WI38 (cell line): ENCODE data around the gene ARF3.

Source experiments
- H3K4me3 ChIP-seq: 2 replicates; pipeline ENCODE4 v1.5.1; 2011; ENCODE audit warnings: low read depth, mild to moderate bottlenecking, control low read depth, low read length
- TF ChIP-seq, protein P1 (sequence below): IDR thresholded peaks from 2 replicates; pipeline ENCODE4 v1.5.1; 2012; ENCODE audit warnings: low read depth, mild to moderate bottlenecking, control low read depth, low read length

ARF3 gene

GRCh38 chr12:48958049-48958388 lies 732 bp upstream of the ARF3 start:
- TF ChIP-seq, protein P1, sequence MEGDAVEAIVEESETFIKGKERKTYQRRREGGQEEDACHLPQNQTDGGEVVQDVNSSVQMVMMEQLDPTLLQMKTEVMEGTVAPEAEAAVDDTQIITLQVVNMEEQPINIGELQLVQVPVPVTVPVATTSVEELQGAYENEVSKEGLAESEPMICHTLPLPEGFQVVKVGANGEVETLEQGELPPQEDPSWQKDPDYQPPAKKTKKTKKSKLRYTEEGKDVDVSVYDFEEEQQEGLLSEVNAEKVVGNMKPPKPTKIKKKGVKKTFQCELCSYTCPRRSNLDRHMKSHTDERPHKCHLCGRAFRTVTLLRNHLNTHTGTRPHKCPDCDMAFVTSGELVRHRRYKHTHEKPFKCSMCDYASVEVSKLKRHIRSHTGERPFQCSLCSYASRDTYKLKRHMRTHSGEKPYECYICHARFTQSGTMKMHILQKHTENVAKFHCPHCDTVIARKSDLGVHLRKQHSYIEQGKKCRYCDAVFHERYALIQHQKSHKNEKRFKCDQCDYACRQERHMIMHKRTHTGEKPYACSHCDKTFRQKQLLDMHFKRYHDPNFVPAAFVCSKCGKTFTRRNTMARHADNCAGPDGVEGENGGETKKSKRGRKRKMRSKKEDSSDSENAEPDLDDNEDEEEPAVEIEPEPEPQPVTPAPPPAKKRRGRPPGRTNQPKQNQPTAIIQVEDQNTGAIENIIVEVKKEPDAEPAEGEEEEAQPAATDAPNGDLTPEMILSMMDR: no peak
- H3K4me3 ChIP-seq: peak overlapping the region; percentile 81

DNA sequence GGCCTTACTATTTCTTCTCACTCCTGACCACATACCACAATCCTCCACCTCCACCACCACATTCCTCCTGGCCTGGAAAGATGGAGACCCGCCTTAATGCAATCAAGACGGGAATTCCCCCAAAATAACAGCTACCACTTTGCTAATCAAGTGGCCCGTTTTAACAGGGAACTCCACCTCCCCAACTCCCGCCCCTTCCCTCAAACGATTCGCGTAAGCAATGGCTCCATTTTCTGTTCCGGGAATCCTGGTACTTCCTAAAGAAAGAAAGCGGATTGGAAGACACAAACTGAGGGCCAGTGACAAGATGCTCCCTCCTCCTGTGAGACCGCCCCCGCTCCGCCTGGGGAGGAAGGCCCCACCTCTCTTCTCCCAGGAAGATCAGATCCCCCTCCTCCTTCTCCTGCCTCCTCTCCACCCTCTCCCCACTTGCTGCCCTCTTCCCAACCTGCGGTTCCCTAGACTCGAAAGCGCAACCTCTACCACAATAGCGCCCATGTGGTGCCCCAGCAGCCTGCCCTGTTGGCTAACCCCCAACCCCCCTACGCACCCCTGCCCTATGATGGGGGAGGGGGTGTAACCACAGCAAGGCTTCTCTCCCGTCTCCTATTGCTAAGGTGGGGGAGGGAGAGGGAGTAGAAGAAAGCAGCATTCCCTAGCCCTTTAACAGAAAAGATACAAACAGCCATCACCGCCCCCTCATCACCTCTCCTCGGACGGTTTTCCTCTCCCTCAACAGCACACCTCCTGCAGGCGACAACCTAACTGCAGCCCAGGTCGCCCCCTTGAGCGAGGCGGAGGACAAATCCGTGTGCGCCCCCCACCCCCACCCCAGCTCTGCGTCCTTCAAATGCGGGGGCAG lies 777 bp downstream of the ARF3 start:
- H3K4me3 ChIP-seq: peak overlapping the region; percentile 81
- TF ChIP-seq, protein P1: no peak

- TF ChIP-seq, protein P1: no peak
- H3K4me3 ChIP-seq: no peak overlapping the region
Observed at GRCh38 chr12:48954841-48955501, 2.3 kb downstream of the ARF3 start.

DNA sequence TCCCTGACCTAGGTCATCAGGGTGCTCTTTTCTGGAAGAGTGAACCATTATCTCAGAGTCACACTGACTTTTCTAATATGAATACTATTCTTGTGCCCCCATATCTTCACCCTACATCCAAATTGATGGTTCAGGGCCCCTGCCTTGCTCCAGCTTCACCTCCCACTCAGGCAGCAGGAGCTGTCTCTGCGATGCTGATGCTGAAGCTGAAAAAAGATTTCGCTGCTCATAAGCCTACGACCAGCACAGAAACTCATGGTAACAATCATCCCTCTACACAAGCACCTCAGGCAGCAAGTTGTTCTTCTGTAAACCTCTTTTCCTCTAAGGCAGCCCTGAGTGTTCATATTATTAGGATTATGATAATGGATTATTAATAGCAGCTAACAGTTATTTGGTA lies 3.2 kb downstream of the ARF3 start:
- H3K4me3 ChIP-seq: no peak overlapping the region
- TF ChIP-seq, protein P1: no peak

GRCh38 chr12:48952691-48953090 lies 4.6 kb downstream of the ARF3 start:
- H3K4me3 ChIP-seq: no peak overlapping the region
- TF ChIP-seq, protein P1: no peak

DNA sequence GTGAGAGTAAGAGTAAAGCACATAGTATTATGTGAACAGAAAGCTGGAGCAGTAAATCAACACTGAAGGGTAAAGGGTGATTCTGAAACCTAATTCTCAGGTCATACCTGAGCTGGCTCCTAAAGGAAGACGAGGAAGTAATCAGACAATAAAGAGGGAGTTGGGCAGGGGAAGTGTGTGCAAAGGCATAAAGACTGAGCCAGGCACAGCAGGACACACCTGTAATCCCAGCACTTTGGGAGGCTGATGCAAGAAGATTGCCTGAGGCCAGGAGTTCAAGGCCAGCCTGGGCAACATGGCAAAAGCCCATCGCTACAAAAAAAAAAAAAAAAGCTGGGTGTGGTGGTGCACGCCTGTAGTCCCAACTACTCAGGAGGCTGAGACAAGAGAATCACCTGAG lies 9.6 kb downstream of the ARF3 start:
- TF ChIP-seq, protein P1: no peak
- no peak overlapping the region for H3K4me3 ChIP-seq

DNA sequence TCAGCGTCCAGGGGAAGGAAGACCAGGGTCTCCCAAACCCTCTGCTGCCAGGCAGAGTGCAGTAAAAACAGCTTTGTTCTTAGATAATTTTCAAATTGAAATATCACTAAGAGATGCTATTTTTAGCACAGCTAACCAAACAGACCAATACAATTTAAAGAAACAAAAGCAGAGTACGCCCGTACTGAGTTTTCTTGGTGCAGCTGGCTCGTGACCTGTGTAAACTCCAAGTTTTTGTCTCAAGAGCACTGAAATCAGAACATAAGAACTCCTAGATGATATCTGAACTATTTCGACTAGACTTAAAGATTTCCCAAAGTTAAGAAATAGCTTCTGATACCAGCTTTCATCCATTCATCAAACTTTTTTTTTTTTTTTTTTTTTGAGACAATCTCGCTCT lies 10.3 kb downstream of the ARF3 start:
- TF ChIP-seq, protein P1: no peak

More for the DNA sequence above, 10.3 kb downstream of the ARF3 start:
- no peak overlapping the region for H3K4me3 ChIP-seq
